ENCODE results near the gene PARD3.

The PARD3 gene

GRCh38 chr10:34098821-34099567 is 716.1 kb downstream of the PARD3 start:
- WGBS, 2 experiments = 91 to 93% methylated on average over 7 to 8 of the region's 8 CpGs

GRCh38 chr10:34097682-34098081 is 717.4 kb downstream of the PARD3 start:
- Histone ChIP-seq H3K27me3 (ENCODE audit: control insufficient read depth, insufficient read depth, low read length, poor library complexity, severe bottlenecking) (no peaks in the 10 kb centered on the region), H3K27ac (ENCODE audit: insufficient read depth, low read depth, low read length, poor library complexity, severe bottlenecking) (no peak overlapping the region), H3K36me3 (ENCODE audit: control insufficient read depth, insufficient read depth, low read length) (no peaks in the 10 kb centered on the region), H3K9me3 (ENCODE audit: control insufficient read depth, low read length) (no peaks in the 10 kb centered on the region), H3K4me1 (ENCODE audit: control insufficient read depth, insufficient read depth, low read length) (no peaks in the 10 kb centered on the region), H3K4me3 (ENCODE audit: insufficient read depth, low read depth, low read length) (no peak overlapping the region)

More at GRCh38 chr10:34098821-34099567, 716.1 kb downstream of the PARD3 start:
- Histone ChIP-seq H3K36me3 (ENCODE audit: control insufficient read depth, insufficient read depth, low read length) (no peaks in the 10 kb centered on the region), H3K27me3 (ENCODE audit: control insufficient read depth, insufficient read depth, low read length, poor library complexity, severe bottlenecking) (no peaks in the 10 kb centered on the region), H3K4me1 (ENCODE audit: control insufficient read depth, insufficient read depth, low read length) (no peaks in the 10 kb centered on the region), H3K27ac (ENCODE audit: insufficient read depth, low read depth, low read length, poor library complexity, severe bottlenecking) (no peak overlapping the region), H3K4me3 (ENCODE audit: insufficient read depth, low read depth, low read length) (no peak overlapping the region), H3K9me3 (ENCODE audit: control insufficient read depth, low read length) (no peaks in the 10 kb centered on the region)

- Histone ChIP-seq H3K4me3 (ENCODE audit: insufficient read depth, low read depth, low read length) (no peak overlapping the region), H3K4me1 (ENCODE audit: control insufficient read depth, insufficient read depth, low read length) (no peaks in the 10 kb centered on the region), H3K27me3 (ENCODE audit: control insufficient read depth, insufficient read depth, low read length, poor library complexity, severe bottlenecking) (no peaks in the 10 kb centered on the region), H3K27ac (ENCODE audit: insufficient read depth, low read depth, low read length, poor library complexity, severe bottlenecking) (no peak overlapping the region), H3K36me3 (ENCODE audit: control insufficient read depth, insufficient read depth, low read length) (no peaks in the 10 kb centered on the region), H3K9me3 (ENCODE audit: control insufficient read depth, low read length) (no peaks in the 10 kb centered on the region)
Measured at GRCh38 chr10:34094961-34095360, 720.1 kb downstream of the PARD3 start.

- H3K27ac ChIP-seq (ENCODE audit: insufficient read depth, low read depth, low read length, poor library complexity, severe bottlenecking) = no peak overlapping the region
- no peaks in the 10 kb centered on the region for H3K9me3 ChIP-seq (ENCODE audit: control insufficient read depth, low read length)
- no peaks in the 10 kb centered on the region for H3K27me3 ChIP-seq (ENCODE audit: control insufficient read depth, insufficient read depth, low read length, poor library complexity, severe bottlenecking)
- no peak overlapping the region for H3K4me3 ChIP-seq (ENCODE audit: insufficient read depth, low read depth, low read length)
- H3K4me1 ChIP-seq (ENCODE audit: control insufficient read depth, insufficient read depth, low read length) = no peaks in the 10 kb centered on the region
- no peaks in the 10 kb centered on the region for H3K36me3 ChIP-seq (ENCODE audit: control insufficient read depth, insufficient read depth, low read length)
- 94 to 95% methylated on average over 7 of the region's 7 CpGs for WGBS, 2 experiments
Measured at GRCh38 chr10:34094146-34094696, 720.9 kb downstream of the PARD3 start.

- H3K9me3 ChIP-seq (ENCODE audit: control insufficient read depth, low read length) = no peaks in the 10 kb centered on the region
- no peak overlapping the region for H3K4me3 ChIP-seq (ENCODE audit: insufficient read depth, low read depth, low read length)
- no peaks in the 10 kb centered on the region for H3K4me1 ChIP-seq (ENCODE audit: control insufficient read depth, insufficient read depth, low read length)
- 93 to 100% methylated on average over 1 of the region's 1 CpG for WGBS, 2 experiments
- H3K27me3 ChIP-seq (ENCODE audit: control insufficient read depth, insufficient read depth, low read length, poor library complexity, severe bottlenecking) = no peaks in the 10 kb centered on the region
- H3K27ac ChIP-seq (ENCODE audit: insufficient read depth, low read depth, low read length, poor library complexity, severe bottlenecking) = no peak overlapping the region
- H3K36me3 ChIP-seq (ENCODE audit: control insufficient read depth, insufficient read depth, low read length) = no peaks in the 10 kb centered on the region
Measured at GRCh38 chr10:34092891-34093290, 722.2 kb downstream of the PARD3 start.

- Histone ChIP-seq H3K36me3 (ENCODE audit: control insufficient read depth, insufficient read depth, low read length) (no peaks in the 10 kb centered on the region), H3K27ac (ENCODE audit: insufficient read depth, low read depth, low read length, poor library complexity, severe bottlenecking) (no peak overlapping the region), H3K4me1 (ENCODE audit: control insufficient read depth, insufficient read depth, low read length) (no peaks in the 10 kb centered on the region), H3K9me3 (ENCODE audit: control insufficient read depth, low read length) (no peaks in the 10 kb centered on the region), H3K27me3 (ENCODE audit: control insufficient read depth, insufficient read depth, low read length, poor library complexity, severe bottlenecking) (no peaks in the 10 kb centered on the region), H3K4me3 (ENCODE audit: insufficient read depth, low read depth, low read length) (no peak overlapping the region)
- 94 to 95% methylated on average over 6 of the region's 6 CpGs for WGBS, 2 experiments
Measured at GRCh38 chr10:34091635-34092195, 723.4 kb downstream of the PARD3 start.

- WGBS, 2 experiments = 94% methylated on average over 6 of the region's 6 CpGs
- no peak overlapping the region for H3K4me3 ChIP-seq (ENCODE audit: insufficient read depth, low read depth, low read length)
Measured at GRCh38 chr10:34089253-34089652, 725.8 kb downstream of the PARD3 start.

GRCh38 chr10:34088208-34088794 is 726.8 kb downstream of the PARD3 start:
- H3K4me3 ChIP-seq (ENCODE audit: insufficient read depth, low read depth, low read length) = no peak overlapping the region
- no peaks in the 10 kb centered on the region for H3K4me1 ChIP-seq (ENCODE audit: control insufficient read depth, insufficient read depth, low read length)
- no peaks in the 10 kb centered on the region for H3K9me3 ChIP-seq (ENCODE audit: control insufficient read depth, low read length)
- 93 to 94% methylated on average over 9 of the region's 9 CpGs for WGBS, 2 experiments
- H3K27me3 ChIP-seq (ENCODE audit: control insufficient read depth, insufficient read depth, low read length, poor library complexity, severe bottlenecking) = no peaks in the 10 kb centered on the region
- no peaks in the 10 kb centered on the region for H3K36me3 ChIP-seq (ENCODE audit: control insufficient read depth, insufficient read depth, low read length)
- no peak overlapping the region for H3K27ac ChIP-seq (ENCODE audit: insufficient read depth, low read depth, low read length, poor library complexity, severe bottlenecking)

More at GRCh38 chr10:34089253-34089652, 725.8 kb downstream of the PARD3 start:
- no peaks in the 10 kb centered on the region for H3K9me3 ChIP-seq (ENCODE audit: control insufficient read depth, low read length)
- no peaks in the 10 kb centered on the region for H3K36me3 ChIP-seq (ENCODE audit: control insufficient read depth, insufficient read depth, low read length)
- no peak overlapping the region for H3K27ac ChIP-seq (ENCODE audit: insufficient read depth, low read depth, low read length, poor library complexity, severe bottlenecking)
- H3K27me3 ChIP-seq (ENCODE audit: control insufficient read depth, insufficient read depth, low read length, poor library complexity, severe bottlenecking) = no peaks in the 10 kb centered on the region
- H3K4me1 ChIP-seq (ENCODE audit: control insufficient read depth, insufficient read depth, low read length) = no peaks in the 10 kb centered on the region

- Histone ChIP-seq H3K9me3 (ENCODE audit: control insufficient read depth, low read length) (no peaks in the 10 kb centered on the region), H3K36me3 (ENCODE audit: control insufficient read depth, insufficient read depth, low read length) (no peaks in the 10 kb centered on the region), H3K4me1 (ENCODE audit: control insufficient read depth, insufficient read depth, low read length) (no peaks in the 10 kb centered on the region), H3K27ac (ENCODE audit: insufficient read depth, low read depth, low read length, poor library complexity, severe bottlenecking) (no peak overlapping the region), H3K4me3 (ENCODE audit: insufficient read depth, low read depth, low read length) (no peak overlapping the region), H3K27me3 (ENCODE audit: control insufficient read depth, insufficient read depth, low read length, poor library complexity, severe bottlenecking) (no peaks in the 10 kb centered on the region)
- WGBS, 2 experiments = 89 to 93% methylated on average over 3 of the region's 3 CpGs
Measured at GRCh38 chr10:34087095-34087418, 728.0 kb downstream of the PARD3 start.

GRCh38 chr10:34083567-34083966 is 731.5 kb downstream of the PARD3 start:
- no peaks in the 10 kb centered on the region for H3K27me3 ChIP-seq (ENCODE audit: control insufficient read depth, insufficient read depth, low read length, poor library complexity, severe bottlenecking)
- H3K9me3 ChIP-seq (ENCODE audit: control insufficient read depth, low read length) = no peaks in the 10 kb centered on the region
- H3K4me1 ChIP-seq (ENCODE audit: control insufficient read depth, insufficient read depth, low read length) = no peaks in the 10 kb centered on the region
- 89% methylated on average over 2 of the region's 2 CpGs for WGBS, 2 experiments
- no peak overlapping the region for H3K27ac ChIP-seq (ENCODE audit: insufficient read depth, low read depth, low read length, poor library complexity, severe bottlenecking)
- no peaks in the 10 kb centered on the region for H3K36me3 ChIP-seq (ENCODE audit: control insufficient read depth, insufficient read depth, low read length)
- no peak overlapping the region for H3K4me3 ChIP-seq (ENCODE audit: insufficient read depth, low read depth, low read length)

Measured in ectodermal cell (in vitro differentiated cells).